Neural cell (in vitro differentiated cells): ENCODE data around the gene SDF2L1. TPM values are rescaled to one million over a fixed set of nuclear protein-coding genes. Genes with fewer than 3 reads are reported as not detected.

Source experiments
- H2AFZ ChIP-seq: fragments of 200-600, 300-800 bp; sonication (generic), shearing (Covaris generic); 2 replicates; pipeline ENCODE4 v1.6.0; 2014; ENCODE audit warnings: low read depth, mild to moderate bottlenecking, antibody characterized with exemption, low read length, moderate library complexity
- H3F3A ChIP-seq: fragments of 200-600 bp; shearing (Covaris generic); 2 replicates; pipeline ENCODE4 v1.6.1; 2016; ENCODE audit warnings: mild to moderate bottlenecking, moderate library complexity, mixed read lengths, antibody characterized with exemption, low read length; ENCODE audit not compliant: insufficient read depth, poor library complexity, severe bottlenecking
- H3K27ac ChIP-seq: fragments of 200-600, 300-800 bp; sonication (generic), shearing (Covaris generic); 2 replicates; pipeline ENCODE4 v1.5.1; 2014; ENCODE audit warnings: mild to moderate bottlenecking, low read length, moderate library complexity
- H3K27me3 ChIP-seq: fragments of 300-800, 200-600 bp; sonication (generic), shearing (Covaris generic); 2 replicates; pipeline ENCODE4 v1.6.0; 2014; ENCODE audit warnings: mild to moderate bottlenecking, low read depth, low read length, moderate library complexity; ENCODE audit not compliant: insufficient read depth
- H3K36me3 ChIP-seq: fragments of 300-800, 200-600 bp; sonication (generic), shearing (Covaris generic); 2 replicates; pipeline ENCODE4 v1.5.1; 2014; ENCODE audit warnings: mild to moderate bottlenecking, antibody characterized with exemption, low read length, moderate library complexity; ENCODE audit not compliant: insufficient read depth
- H3K4me2 ChIP-seq: fragments of 300-800, 200-600 bp; sonication (generic), shearing (Covaris generic); 2 replicates; pipeline ENCODE4 v1.6.0; 2014; ENCODE audit warnings: mild to moderate bottlenecking, low read length
- H3K4me3 ChIP-seq: fragments of 300-800, 200-600 bp; sonication (generic), shearing (Covaris generic); 2 replicates; pipeline ENCODE4 v1.5.1; 2014; ENCODE audit warnings: mild to moderate bottlenecking, low read length, moderate library complexity
- H3K79me2 ChIP-seq: fragments of 200-600 bp; shearing (Covaris generic); replicated peaks from 2 replicates; pipeline ENCODE4 v1.6.0; 2014; ENCODE audit warnings: mild to moderate bottlenecking, low read length, moderate library complexity; ENCODE audit not compliant: insufficient read depth
- H3K9ac ChIP-seq: fragments of 300-800, 200-600 bp; sonication (generic), shearing (Covaris generic); 2 replicates; pipeline ENCODE4 v1.6.1; 2016; ENCODE audit warnings: mild to moderate bottlenecking, low read length, mixed read lengths
- H3K9me2 ChIP-seq: fragments of 200-600 bp; shearing (Covaris generic); 2 replicates; pipeline ENCODE4 v1.6.1; 2016; ENCODE audit warnings: mild to moderate bottlenecking, low read length, mixed read lengths; ENCODE audit not compliant: insufficient read depth
- H3K9me3 ChIP-seq: fragments of 200-600, 300-800 bp; sonication (generic), shearing (Covaris generic); 2 replicates; pipeline ENCODE4 v1.6.1; 2016; ENCODE audit warnings: mild to moderate bottlenecking, mixed run types, low read length, moderate library complexity, mixed read lengths
- H4K20me1 ChIP-seq: fragments of 200-600 bp; shearing (Covaris generic); 2 replicates; pipeline ENCODE4 v1.6.1; 2016; ENCODE audit warnings: mild to moderate bottlenecking, mixed run types; ENCODE audit not compliant: insufficient read depth
- CTCF ChIP-seq: fragments of 450-650 bp; IDR thresholded peaks from 2 replicates; pipeline ENCODE4 v1.5.1; 2014; ENCODE audit warnings: antibody characterized with exemption, mild to moderate bottlenecking, moderate library complexity; ENCODE audit not compliant: poor library complexity, severe bottlenecking
- EP300 ChIP-seq: fragments of 450-650 bp; conservative IDR thresholded peaks from 2 replicates; pipeline ENCODE4 v1.6.1; 2014; ENCODE audit warnings: antibody characterized with exemption, mild to moderate bottlenecking, moderate library complexity; ENCODE audit not compliant: poor library complexity, severe bottlenecking
- EZH2 ChIP-seq: fragments of 200-600, 300-800 bp; shearing (Covaris generic), sonication (generic); IDR thresholded peaks from 2 replicates; pipeline ENCODE4 v1.6.1; 2014; ENCODE audit warnings: antibody characterized with exemption, low read length, borderline replicate concordance, mild to moderate bottlenecking; ENCODE audit not compliant: insufficient read depth, poor library complexity, severe bottlenecking
- MXI1 ChIP-seq: fragments of 450-650 bp; conservative IDR thresholded peaks from 2 replicates; pipeline ENCODE4 v1.6.1; 2014; ENCODE audit warnings: antibody characterized with exemption, mild to moderate bottlenecking; ENCODE audit not compliant: poor library complexity, severe bottlenecking
- POLR2AphosphoS5 ChIP-seq: IDR thresholded peaks from 2 replicates; pipeline ENCODE4 v1.6.1; 2012
- RAD21 ChIP-seq: fragments of 450-650 bp; conservative IDR thresholded peaks from 2 replicates; pipeline ENCODE4 v1.6.1; 2014; ENCODE audit warnings: antibody characterized with exemption, mild to moderate bottlenecking, moderate library complexity
- REST ChIP-seq: IDR thresholded peaks from 2 replicates; pipeline ENCODE4 v1.6.1; 2012; ENCODE audit warnings: borderline replicate concordance
- SMC3 ChIP-seq: fragments of 450-650 bp; conservative IDR thresholded peaks from 2 replicates; pipeline ENCODE4 v1.6.1; 2014; ENCODE audit warnings: antibody characterized with exemption, mild to moderate bottlenecking, moderate library complexity; ENCODE audit not compliant: poor library complexity
- TAF1 ChIP-seq: IDR thresholded peaks from 2 replicates; pipeline ENCODE4 v1.6.1; 2012; ENCODE audit warnings: low read depth
- polyA plus RNA-seq: library from polyadenylated mRNA; depleted of rRNA; stranded (reverse); fragments of >200 nt; gene quantifications from 2 replicates; pipeline ENCODE4 v1.2.3, GENCODE V29; 2014

Gene SDF2L1
- polyA plus RNA-seq, 1 donor from 2014 or later, result 11.0 TPM

GRCh38 chr22:21624120-21624879, 17.8 kb upstream of the SDF2L1 start:
- Histone ChIP-seq H3K4me3 (no peak overlapping the region), H3K79me2 (no peaks in the 10 kb centered on the region), H3K4me2 (no peak overlapping the region), H3K27me3 (no peaks in the 10 kb centered on the region), H2AFZ (no peak overlapping the region), H3K9ac (no peak overlapping the region), H3K9me2 (no peaks in the 10 kb centered on the region), H3K36me3 (no peaks in the 10 kb centered on the region), H3K27ac (no peak overlapping the region), H3K9me3 (no peaks in the 10 kb centered on the region), H3F3A (no peaks in the 10 kb centered on the region), H4K20me1 (no peaks in the 10 kb centered on the region)
- TF ChIP-seq EZH2 (no peak), SMC3 (no peak), REST (no peak), POLR2AphosphoS5 (no peak)

GRCh38 chr22:21624880-21625791, 17.0 kb upstream of the SDF2L1 start:
- no peaks in the 10 kb centered on the region for H3F3A ChIP-seq
- no peak for TF ChIP-seq MXI1
- TF ChIP-seq SMC3, result no peak
- no peak for TF ChIP-seq POLR2AphosphoS5
- no peak for TF ChIP-seq CTCF
- no peak for TF ChIP-seq REST
- TF ChIP-seq RAD21, result no peak
- TF ChIP-seq EP300, result no peak
- no peak for TF ChIP-seq TAF1
- TF ChIP-seq EZH2, result no peak
- H3K27ac ChIP-seq, result no peak overlapping the region
- no peaks in the 10 kb centered on the region for H3K79me2 ChIP-seq
- H2AFZ ChIP-seq, result no peak overlapping the region
- no peaks in the 10 kb centered on the region for H4K20me1 ChIP-seq
- H3K9me2 ChIP-seq, result no peaks in the 10 kb centered on the region
- H3K9ac ChIP-seq, result no peak overlapping the region
- no peaks in the 10 kb centered on the region for H3K27me3 ChIP-seq
- no peaks in the 10 kb centered on the region for H3K36me3 ChIP-seq
- H3K4me2 ChIP-seq, result no peak overlapping the region
- no peak overlapping the region for H3K4me3 ChIP-seq
- no peaks in the 10 kb centered on the region for H3K9me3 ChIP-seq
